Left ventricle myocardium inferior (tissue), 1 donor: ENCODE measurements around the gene IFITM5. TPM values are rescaled to one million over a fixed set of nuclear protein-coding genes. Genes with fewer than 3 reads are reported as not detected.
A peak's percentile ranks its signal among the peaks of the same experiment; 100 is the strongest.

Experiments used
- DNase-seq: peaks from one replicate; pipeline ENCODE4 v3.0.0-alpha.2; 2020
- H3K27ac ChIP-seq: fragments of 200-600 bp; replicated peaks from 2 replicates; pipeline ENCODE4 v1.8.0; 2021
- H3K27me3 ChIP-seq: fragments of 200-600 bp; 2 replicates; pipeline ENCODE4 v1.8.0; 2021; ENCODE audit warnings: low read depth
- H3K36me3 ChIP-seq: fragments of 200-600 bp; 2 replicates; pipeline ENCODE4 v1.8.0; 2021
- H3K4me1 ChIP-seq: fragments of 200-600 bp; 2 replicates; pipeline ENCODE4 v1.8.0; 2021
- H3K4me3 ChIP-seq: fragments of 200-600 bp; 2 replicates; pipeline ENCODE4 v1.8.0; 2021; ENCODE audit warnings: mild to moderate bottlenecking, moderate library complexity
- H3K9me3 ChIP-seq: fragments of 200-600 bp; replicated peaks from 2 replicates; pipeline ENCODE4 v1.8.0; 2021
- CTCF ChIP-seq: fragments of 200-600 bp; IDR thresholded peaks from 2 replicates; pipeline ENCODE4 v1.8.0; 2021; ENCODE audit warnings: antibody characterized with exemption, mild to moderate bottlenecking, borderline replicate concordance
- intact Hi-C: fragments of 100-400 bp; cut with micrococcal nuclease; formaldehyde crosslinking; loops from one replicate; pipeline ENCODE4 v1.11.0; 2022
- total RNA-seq: library from RNA; stranded (reverse); fragmentation: NEBNext Ultra II Directional; extraction: Animal tissue kit (Norgen Biotek cat#: 25700); gene quantifications from one replicate; pipeline ENCODE4 v1.2.1, GENCODE V29; 2021
- donor health status: DM: no; HTN: yes; CAD: no; lungs with severe emphysema.

The IFITM5 gene
- total RNA-seq, 1 donor from 2014 or later: not detected

GRCh38 chr11:259413-259812, 39.9 kb downstream of the IFITM5 start:
- intact Hi-C loops: no loop called here
- H3K36me3 ChIP-seq: no peaks in the 10 kb centered on the region

GRCh38 chr11:257766-258493, 41.4 kb downstream of the IFITM5 start:
- Histone ChIP-seq H3K4me1 (no peaks in the 10 kb centered on the region), H3K9me3 (peaks cover 8% of the 10 kb centered on the region), H3K36me3 (peaks cover 11% of the 10 kb centered on the region), H3K4me3 (no peak overlapping the region), H3K27me3 (peaks cover 11% of the 10 kb centered on the region), H3K27ac (no peak overlapping the region)
- peak; percentile 39 for TF ChIP-seq CTCF
- intact Hi-C loops: no loop called here
- DNase-seq: no peak

More at GRCh38 chr11:259413-259812, 39.9 kb downstream of the IFITM5 start:
- Histone ChIP-seq H3K4me1 (no peaks in the 10 kb centered on the region), H3K9me3 (peaks cover 8% of the 10 kb centered on the region), H3K4me3 (no peak overlapping the region), H3K27ac (no peak overlapping the region), H3K27me3 (peaks cover 11% of the 10 kb centered on the region)
- no peak for DNase-seq
- TF ChIP-seq CTCF: no peak

- Histone ChIP-seq H3K27ac (no peak overlapping the region), H3K36me3 (peaks cover 19% of the 10 kb centered on the region), H3K9me3 (peaks cover 8% of the 10 kb centered on the region), H3K27me3 (peaks cover 11% of the 10 kb centered on the region), H3K4me1 (no peaks in the 10 kb centered on the region), H3K4me3 (no peak overlapping the region)
- intact Hi-C loops: no loop called here
- no peak for DNase-seq
- TF ChIP-seq CTCF: no peak
These were observed 42.2 kb downstream of the IFITM5 start for GRCh38 chr11:256952-257737.

- no peak for DNase-seq
- intact Hi-C loops: no loop called here
- no peaks in the 10 kb centered on the region for H3K4me1 ChIP-seq
- peaks cover 33% of the 10 kb centered on the region for H3K36me3 ChIP-seq
- no peak overlapping the region for H3K27ac ChIP-seq
- no peak for TF ChIP-seq CTCF
- H3K27me3 ChIP-seq: peaks cover 11% of the 10 kb centered on the region
- H3K9me3 ChIP-seq: no peaks in the 10 kb centered on the region
- no peak overlapping the region for H3K4me3 ChIP-seq
These were observed 43.5 kb downstream of the IFITM5 start for GRCh38 chr11:255816-256215.

- H3K4me1 ChIP-seq: no peaks in the 10 kb centered on the region
- TF ChIP-seq CTCF: no peak
- H3K27ac ChIP-seq: no peak overlapping the region
- peaks cover 11% of the 10 kb centered on the region for H3K27me3 ChIP-seq
- H3K9me3 ChIP-seq: no peaks in the 10 kb centered on the region
- DNase-seq: no peak
- H3K36me3 ChIP-seq: peaks cover 39% of the 10 kb centered on the region
- H3K4me3 ChIP-seq: no peak overlapping the region
- intact Hi-C loops: no loop called here
These were observed 44.1 kb downstream of the IFITM5 start for GRCh38 chr11:255176-255575.
